GM18951 (cell line): ENCODE results near the gene MRPS31.

Experiments
- POLR2A ChIP-seq: IDR thresholded peaks from 4 replicates; pipeline ENCODE4 v1.6.1; 2011; ENCODE audit warnings: mild to moderate bottlenecking; ENCODE audit not compliant: insufficient read length, insufficient read depth; ENCODE audit errors: extremely low read depth
- in situ Hi-C: fragments of 300-500 bp; cut with MboI; formaldehyde crosslinking; loops from one replicate; pipeline ENCODE4 v1.12.0; 2022; ENCODE audit warnings: low sequenced_read_pairs, mixed read lengths, inconsistent platforms; ENCODE audit not compliant: unreplicated experiment

Gene MRPS31

GRCh38 chr13:40692946-40693345 is 78.0 kb downstream of the MRPS31 start:
- in situ Hi-C loops, result loop anchor here (25.0 kb wide), 2 partner anchors 756 to 1006 kb away; no protein-coding TSS in a partner anchor
- no peak for TF ChIP-seq POLR2A

DNA sequence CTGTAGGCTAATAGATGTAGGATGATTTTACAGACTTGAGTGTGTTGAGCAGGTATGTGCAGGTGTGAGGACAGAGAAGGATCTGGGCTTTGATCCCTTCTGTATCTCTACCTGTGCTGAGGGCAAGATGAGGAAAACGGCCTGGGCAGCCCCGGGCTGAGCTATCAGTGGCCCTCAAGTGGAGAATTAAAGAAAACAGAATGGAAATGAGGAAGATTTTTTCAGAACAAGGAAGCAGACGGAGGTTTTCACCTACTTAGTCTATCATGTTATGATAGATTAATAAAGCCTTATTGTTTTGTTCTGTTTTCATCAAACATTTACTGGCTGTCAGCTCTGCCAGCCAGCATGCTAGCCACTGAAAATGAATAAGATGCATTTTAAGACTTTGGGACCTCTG is 82.2 kb downstream of the MRPS31 start:
- in situ Hi-C loops, result loop anchor here (25.0 kb wide), 2 partner anchors 751 to 1001 kb away; no protein-coding TSS in a partner anchor
- no peak for TF ChIP-seq POLR2A

GRCh38 chr13:40682449-40683240 is 88.3 kb downstream of the MRPS31 start:
- no peak for TF ChIP-seq POLR2A
- in situ Hi-C loops, result loop anchor here (5.0 to 25.0 kb wide), 3 partner anchors 610 to 995 kb away; no protein-coding TSS in a partner anchor

DNA sequence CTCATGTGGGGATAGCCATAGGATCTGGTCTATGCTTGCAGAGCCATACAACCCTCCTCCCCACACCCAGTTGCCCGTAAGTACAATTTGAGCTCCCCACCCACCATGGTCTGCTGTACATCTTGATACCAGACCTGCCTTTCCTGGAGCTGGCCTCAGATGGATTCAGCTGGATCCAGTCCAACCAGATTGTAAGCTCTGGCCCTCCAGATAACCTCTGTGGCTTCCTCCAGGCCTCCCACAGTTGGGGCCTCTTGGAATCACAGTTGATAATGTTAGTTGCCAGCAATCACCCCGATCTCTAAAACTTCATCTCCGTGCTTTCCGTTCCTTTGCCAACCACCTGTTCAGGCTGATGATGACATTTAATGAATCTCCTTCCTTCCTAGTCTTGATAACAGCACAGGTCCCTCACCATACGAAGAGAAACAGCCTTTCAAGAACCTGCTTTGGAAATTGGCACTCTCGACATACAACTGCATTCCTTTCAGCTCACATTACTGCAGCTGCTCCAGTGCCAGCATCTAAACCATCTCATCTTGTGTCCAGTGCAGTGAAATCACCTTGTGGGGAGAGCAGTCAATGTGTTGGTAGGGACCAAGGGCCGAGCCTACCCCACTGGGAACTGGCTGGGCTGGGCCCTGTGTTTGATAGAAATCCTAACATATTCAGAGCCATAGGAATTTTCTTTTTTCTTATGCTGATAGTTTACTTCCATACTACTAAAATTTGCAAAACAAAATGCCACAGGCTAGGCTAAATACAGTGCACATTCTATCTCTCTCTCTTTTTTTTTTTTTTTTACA is 89.4 kb downstream of the MRPS31 start:
- in situ Hi-C loops, result loop anchor here (5.0 to 25.0 kb wide), 3 partner anchors 609 to 994 kb away; no protein-coding TSS in a partner anchor
- no peak for TF ChIP-seq POLR2A

GRCh38 chr13:40680659-40681323 is 90.2 kb downstream of the MRPS31 start:
- no peak for TF ChIP-seq POLR2A
- in situ Hi-C loops, result loop anchor here (5.0 to 25.0 kb wide), 3 partner anchors 608 to 993 kb away; no protein-coding TSS in a partner anchor

DNA sequence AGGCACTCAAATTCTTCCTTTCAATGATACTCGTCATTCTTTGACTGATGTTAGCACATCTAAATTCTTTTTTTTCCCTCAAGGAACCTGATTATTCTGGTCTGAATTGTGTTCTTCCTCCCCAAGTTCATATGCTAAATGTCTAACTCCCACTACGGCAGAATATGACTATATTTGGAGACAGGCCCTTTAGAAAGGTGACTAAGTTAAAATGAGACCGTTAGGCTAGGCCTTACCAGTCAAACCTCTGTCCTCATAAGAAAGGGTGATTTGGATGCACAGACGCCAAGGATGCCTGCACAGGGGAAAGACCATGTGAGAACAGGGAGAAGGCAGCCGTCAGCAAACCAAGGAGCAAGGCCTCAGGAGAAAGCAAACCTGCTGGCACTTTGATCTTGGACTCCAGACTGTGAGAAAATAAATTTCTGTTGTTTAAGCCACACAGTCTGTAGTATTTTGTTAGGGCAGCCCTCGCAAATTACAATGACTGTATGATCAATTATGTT is 91.5 kb downstream of the MRPS31 start:
- no peak for TF ChIP-seq POLR2A
- in situ Hi-C loops, result loop anchor here (5.0 to 25.0 kb wide), 3 partner anchors 237 to 992 kb away; no protein-coding TSS in a partner anchor
